ENCODE results near the gene FIS1.

Gene FIS1

GRCh38 chr7:101234636-101235035, 10.2 kb downstream of the FIS1 start:
- DNase-seq (ENCODE audit: low read depth in 2 of 2), result no peak

GRCh38 chr7:101233907-101234547, 10.9 kb downstream of the FIS1 start:
- no peak for DNase-seq (ENCODE audit: low read depth in 2 of 2)

- no peak for DNase-seq (ENCODE audit: low read depth in 2 of 2)
These were observed 12.6 kb downstream of the FIS1 start for GRCh38 chr7:101232141-101232850.

- DNase-seq (ENCODE audit: low read depth in 2 of 2), result no peak
These were observed 13.2 kb downstream of the FIS1 start for GRCh38 chr7:101231644-101232043.

- DNase-seq (ENCODE audit: low read depth in 2 of 2), result no peak
These were observed 18.2 kb downstream of the FIS1 start for GRCh38 chr7:101226721-101227120.

GRCh38 chr7:101225650-101226049, 19.2 kb downstream of the FIS1 start:
- no peak for DNase-seq (ENCODE audit: low read depth in 2 of 2)

- no peak for DNase-seq (ENCODE audit: low read depth in 2 of 2)
These were observed 21.4 kb downstream of the FIS1 start for GRCh38 chr7:101223528-101223927.

- DNase-seq (ENCODE audit: low read depth in 2 of 2), result no peak
These were observed 22.5 kb downstream of the FIS1 start for GRCh38 chr7:101222275-101222830.

GRCh38 chr7:101220295-101220694, 24.6 kb downstream of the FIS1 start:
- DNase-seq (ENCODE audit: low read depth in 2 of 2), result no peak

- no peak for DNase-seq (ENCODE audit: low read depth in 2 of 2)
These were observed 26.4 kb downstream of the FIS1 start for GRCh38 chr7:101218236-101219125.

- peak; percentile 96 to 97 for DNase-seq (ENCODE audit: low read depth in 2 of 2)
These were observed 27.3 kb downstream of the FIS1 start, which contains the start of the genes PLOD3 and ZNHIT1 for GRCh38 chr7:101217388-101218235. PLOD3 (minus strand) TSS chr7:101217581; CDS start chr7:101217274, 307 bp downstream. ZNHIT1 (plus strand) TSS chr7:101218165; CDS start chr7:101218196, 31 bp downstream.

- DNase-seq (ENCODE audit: low read depth in 2 of 2), result no peak
These were observed 28.0 kb downstream of the FIS1 start for GRCh38 chr7:101216860-101217387.

GRCh38 chr7:101216001-101216859, 28.7 kb downstream of the FIS1 start:
- DNase-seq (ENCODE audit: low read depth in 2 of 2), result no peak

GRCh38 chr7:101212014-101212413, 32.9 kb downstream of the FIS1 start:
- DNase-seq (ENCODE audit: low read depth in 2 of 2), result no peak

GRCh38 chr7:101211501-101211900, 33.4 kb downstream of the FIS1 start:
- DNase-seq (ENCODE audit: low read depth in 2 of 2), result no peak

- DNase-seq (ENCODE audit: low read depth in 2 of 2), result no peak
These were observed 34.7 kb downstream of the FIS1 start for GRCh38 chr7:101210143-101210542.

GRCh38 chr7:101208794-101209193, 36.1 kb downstream of the FIS1 start:
- DNase-seq (ENCODE audit: low read depth in 2 of 2), result no peak

- no peak for DNase-seq (ENCODE audit: low read depth in 2 of 2)
These were observed 37.4 kb downstream of the FIS1 start for GRCh38 chr7:101207459-101207858.

GRCh38 chr7:101206665-101207042, 38.2 kb downstream of the FIS1 start:
- DNase-seq (ENCODE audit: low read depth in 2 of 2), result no peak
